GM13976 (cell line): Measurements from ENCODE around the gene KCNV2.
"Not testable (repeated sequence)": the region's sequence is repeated elsewhere in the genome, so short reads cannot be mapped to it uniquely, and the experiment has no call there.

ENCODE experiments used
- DNase-seq: peaks from one replicate; pipeline ENCODE4 v3.0.0; 2012; ENCODE audit warnings: low spot score
- in situ Hi-C: fragments of 300-500 bp; cut with MboI; formaldehyde crosslinking; loops from one replicate; pipeline ENCODE4 v1.12.0; 2022; ENCODE audit warnings: low sequenced_read_pairs, mixed read lengths, inconsistent platforms; ENCODE audit not compliant: unreplicated experiment
- TF ChIP-seq, protein P1 (sequence below): IDR thresholded peaks from 2 replicates; pipeline ENCODE4 v1.5.1; 2012; ENCODE audit warnings: borderline replicate concordance, mild to moderate bottlenecking; ENCODE audit not compliant: insufficient read depth; ENCODE audit errors: extremely low read depth, missing control alignments, control extremely low read depth

KCNV2 gene

DNA sequence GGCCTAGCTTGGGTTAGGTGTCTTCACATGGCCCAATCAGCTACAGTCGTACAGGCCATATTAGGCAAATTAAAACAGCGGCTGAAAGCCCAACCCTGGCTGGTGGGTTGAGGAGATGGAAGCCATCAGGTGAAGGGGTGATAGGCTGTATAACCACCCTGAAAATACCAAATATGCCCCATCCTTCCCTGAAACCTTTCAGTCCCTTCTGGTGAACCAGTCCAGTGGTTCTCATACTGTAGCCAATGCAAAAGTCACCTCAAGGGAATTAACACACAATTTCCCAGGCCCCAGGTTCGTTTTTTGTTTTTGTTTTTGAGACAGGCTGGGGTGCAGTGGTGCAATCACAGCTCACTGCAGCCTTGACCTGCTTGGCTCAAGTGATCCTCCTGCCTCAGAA, 19.8 kb upstream of the KCNV2 start:
- no peak for DNase-seq
- TF ChIP-seq, protein P1, sequence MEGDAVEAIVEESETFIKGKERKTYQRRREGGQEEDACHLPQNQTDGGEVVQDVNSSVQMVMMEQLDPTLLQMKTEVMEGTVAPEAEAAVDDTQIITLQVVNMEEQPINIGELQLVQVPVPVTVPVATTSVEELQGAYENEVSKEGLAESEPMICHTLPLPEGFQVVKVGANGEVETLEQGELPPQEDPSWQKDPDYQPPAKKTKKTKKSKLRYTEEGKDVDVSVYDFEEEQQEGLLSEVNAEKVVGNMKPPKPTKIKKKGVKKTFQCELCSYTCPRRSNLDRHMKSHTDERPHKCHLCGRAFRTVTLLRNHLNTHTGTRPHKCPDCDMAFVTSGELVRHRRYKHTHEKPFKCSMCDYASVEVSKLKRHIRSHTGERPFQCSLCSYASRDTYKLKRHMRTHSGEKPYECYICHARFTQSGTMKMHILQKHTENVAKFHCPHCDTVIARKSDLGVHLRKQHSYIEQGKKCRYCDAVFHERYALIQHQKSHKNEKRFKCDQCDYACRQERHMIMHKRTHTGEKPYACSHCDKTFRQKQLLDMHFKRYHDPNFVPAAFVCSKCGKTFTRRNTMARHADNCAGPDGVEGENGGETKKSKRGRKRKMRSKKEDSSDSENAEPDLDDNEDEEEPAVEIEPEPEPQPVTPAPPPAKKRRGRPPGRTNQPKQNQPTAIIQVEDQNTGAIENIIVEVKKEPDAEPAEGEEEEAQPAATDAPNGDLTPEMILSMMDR, result no peak
- in situ Hi-C loops, result no loop called here

GRCh38 chr9:2700398-2700797, 16.9 kb upstream of the KCNV2 start:
- no peak for DNase-seq
- TF ChIP-seq, protein P1, result no peak
- in situ Hi-C loops, result no loop called here

DNA sequence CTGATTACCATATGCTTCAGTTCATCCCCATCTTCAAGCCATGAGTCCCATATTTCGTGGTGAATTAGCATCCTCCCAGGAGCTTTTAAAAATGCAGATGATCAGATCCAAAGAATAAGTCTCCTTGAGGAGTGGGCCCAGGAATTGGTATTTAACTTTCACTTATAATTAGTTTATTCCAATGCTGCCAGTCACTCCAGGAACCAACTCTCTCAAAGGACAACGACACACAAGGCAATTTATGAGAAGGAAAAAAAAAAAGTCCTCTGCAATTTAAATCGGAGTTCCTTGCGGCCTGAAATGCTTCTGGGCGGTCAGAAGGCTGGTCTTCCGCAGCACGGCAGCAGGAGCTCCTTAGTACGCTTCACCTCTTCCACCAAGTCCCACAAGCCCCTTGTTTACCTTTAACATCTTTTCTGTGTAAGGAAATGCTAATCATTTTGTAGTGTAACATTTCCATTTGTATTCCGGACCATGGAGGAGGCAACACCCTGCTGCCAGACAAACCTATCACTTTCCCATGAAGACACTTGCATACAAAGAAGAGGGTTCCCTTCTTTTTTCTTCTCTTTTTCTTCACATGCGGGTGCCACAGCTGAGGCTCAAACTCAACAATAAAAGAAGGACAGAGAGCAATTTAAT, 16.3 kb upstream of the KCNV2 start:
- TF ChIP-seq, protein P1, result no peak
- no peak for DNase-seq
- in situ Hi-C loops, result no loop called here

DNA sequence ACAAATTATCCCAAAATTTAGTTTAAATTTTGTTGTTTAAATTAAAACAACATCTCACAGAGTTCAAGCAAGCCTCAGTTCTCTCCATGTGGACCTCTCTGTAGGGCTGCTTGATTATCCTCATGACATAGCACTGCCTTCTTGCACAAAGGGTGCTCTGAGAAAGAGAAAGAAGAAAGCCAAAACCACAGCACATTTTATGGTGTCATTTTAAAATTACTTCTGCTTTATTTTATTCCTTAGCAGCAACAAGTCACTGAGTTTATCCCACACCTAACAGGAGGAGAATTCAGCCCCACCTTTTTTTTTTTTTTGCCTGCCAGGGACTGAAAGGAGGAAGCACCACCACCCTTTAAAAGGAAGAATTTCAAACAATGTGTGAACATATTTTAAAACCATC, 12.8 kb upstream of the KCNV2 start:
- DNase-seq, result no peak
- TF ChIP-seq, protein P1, result no peak
- in situ Hi-C loops, result no loop called here

- in situ Hi-C loops, DNase-seq: not testable (repeated sequence)
Observed at GRCh38 chr9:2707256-2707655, 10.1 kb upstream of the KCNV2 start.

GRCh38 chr9:2709645-2710101, 7.6 kb upstream of the KCNV2 start:
- in situ Hi-C loops, result no loop called here
- DNase-seq, result no peak
- TF ChIP-seq, protein P1, result no peak

- no peak for DNase-seq
- in situ Hi-C loops, result no loop called here
- TF ChIP-seq, protein P1, result no peak
Observed at GRCh38 chr9:2711716-2712115, 5.6 kb upstream of the KCNV2 start.
